ENCODE data around the gene RPLP1. TPM values are rescaled to one million over a fixed set of nuclear protein-coding genes. Genes with fewer than 3 reads are reported as not detected.

RPLP1 gene
- total RNA-seq = 1,000 to 10,000 TPM; 2,049 to 2,137 TPM

- ChIA-PET POLR2A (interaction anchor here (0.7 to 4.0 kb wide), 11 partner anchors 10 to 645 kb away, joined by 3 to 55 read pairs (median 5); partner anchors contain the start of genes KIF23 and TLE3), CTCF (interaction anchor here (0.9 to 4.5 kb wide), 5 partner anchors 9 to 39 kb away, joined by 3 to 31 read pairs (median 4); partner anchors contain the start of gene KIF23)
Observed at GRCh38 chr15:69452692-69453521, at the start of gene RPLP1. RPLP1 (plus strand) TSS chr15:69452818; CDS start chr15:69452949, 131 bp downstream.

DNA sequence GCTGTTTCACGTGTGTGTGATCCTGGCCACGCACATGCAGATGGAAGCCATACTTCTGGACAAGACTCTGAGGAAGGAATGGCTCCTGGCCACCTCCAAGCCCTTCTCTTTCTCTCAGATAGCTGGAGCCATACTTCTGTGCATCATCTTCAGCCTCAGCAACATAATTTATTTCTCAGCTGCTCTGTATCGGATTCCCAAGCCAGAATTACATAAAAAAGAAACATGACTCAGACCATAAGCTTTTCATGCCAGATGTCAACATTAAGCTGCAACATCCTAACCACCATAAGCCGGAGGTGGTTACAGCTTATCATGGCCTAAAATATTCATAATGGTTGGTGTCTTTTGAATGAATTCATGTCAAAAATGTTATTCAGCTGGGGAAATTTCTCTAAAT is 49.0 kb upstream of the RPLP1 start:
- ChIA-PET CTCF (no interaction called here), POLR2A (no interaction called here)

DNA sequence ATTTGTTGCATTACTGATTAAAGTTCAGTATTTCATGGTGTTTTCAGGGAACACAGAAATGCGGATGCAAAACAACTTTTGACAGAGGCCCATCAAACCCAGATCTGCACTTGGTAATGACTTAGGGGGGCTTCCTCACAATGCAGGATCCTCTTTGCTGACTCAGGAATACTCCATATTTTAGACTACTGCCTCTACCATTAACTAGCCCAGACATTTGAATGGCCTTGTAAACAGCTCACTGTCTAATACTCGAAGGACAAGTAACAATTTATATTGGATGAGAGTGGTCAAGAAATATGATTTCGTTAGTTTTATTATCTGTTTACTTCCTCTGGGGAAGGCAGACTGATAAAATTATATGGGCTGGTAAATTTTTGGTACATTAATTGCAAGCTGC is 47.5 kb upstream of the RPLP1 start:
- CTCF ChIA-PET = no interaction called here
- POLR2A ChIA-PET = no interaction called here

GRCh38 chr15:69407719-69408400 is 44.8 kb upstream of the RPLP1 start:
- ChIA-PET CTCF (no interaction called here), POLR2A (no interaction called here)

GRCh38 chr15:69408841-69409240 is 43.8 kb upstream of the RPLP1 start:
- POLR2A ChIA-PET = no interaction called here
- CTCF ChIA-PET = no interaction called here

GRCh38 chr15:69410248-69410874 is 42.3 kb upstream of the RPLP1 start:
- POLR2A ChIA-PET = no interaction called here
- CTCF ChIA-PET = no interaction called here

DNA sequence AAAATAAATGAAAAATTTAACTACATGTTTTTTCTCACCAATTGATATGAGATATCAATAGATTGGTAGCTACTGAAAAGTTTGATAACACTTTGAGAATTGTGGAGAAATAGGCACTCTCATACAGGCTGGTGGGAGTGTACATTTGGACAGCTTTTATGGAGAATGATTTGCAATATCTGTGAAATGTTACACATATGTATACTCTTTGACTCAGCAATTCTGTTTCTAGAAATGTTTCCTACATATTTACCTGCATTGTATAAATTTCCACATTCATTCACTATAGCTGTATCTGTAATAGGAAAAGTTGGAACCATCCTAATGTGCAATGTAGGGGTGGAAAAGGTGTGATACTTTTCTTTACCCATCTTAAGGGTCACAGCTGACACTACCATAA is 40.3 kb upstream of the RPLP1 start:
- ChIA-PET CTCF (interaction anchor here (1.0 kb wide), 1 partner anchor 51 kb away, joined by 3 read pairs; no protein-coding TSS in a partner anchor), POLR2A (interaction anchor here (0.5 to 1.1 kb wide), 2 partner anchors 31 to 40 kb away, joined by 4 to 8 read pairs; no protein-coding TSS in a partner anchor)

GRCh38 chr15:69412701-69413100 is 39.9 kb upstream of the RPLP1 start:
- ChIA-PET POLR2A (interaction anchor here (0.5 to 1.1 kb wide), 2 partner anchors 30 to 39 kb away, joined by 4 to 8 read pairs; no protein-coding TSS in a partner anchor), CTCF (interaction anchor here (1.0 kb wide), 1 partner anchor 50 kb away, joined by 3 read pairs; no protein-coding TSS in a partner anchor)

- CTCF ChIA-PET = interaction anchor here (0.6 to 0.9 kb wide), 2 partner anchors 39 to 53 kb away, joined by 3 read pairs; no protein-coding TSS in a partner anchor
- POLR2A ChIA-PET = interaction anchor here (0.6 to 1.6 kb wide), 4 partner anchors 14 to 49 kb away, joined by 3 to 6 read pairs (median 4); partner anchors contain the start of gene RPLP1
Observed at GRCh38 chr15:69413822-69414700, 38.6 kb upstream of the RPLP1 start, which contains the start of gene KIF23. KIF23 (plus strand) TSS chr15:69414349; CDS start chr15:69414466, 117 bp downstream.

- ChIA-PET CTCF (no interaction called here), POLR2A (interaction anchor here (0.6 to 1.6 kb wide), 4 partner anchors 13 to 48 kb away, joined by 3 to 6 read pairs (median 4); partner anchors contain the start of gene RPLP1)
Observed at GRCh38 chr15:69414701-69415167, 37.9 kb upstream of the RPLP1 start.

DNA sequence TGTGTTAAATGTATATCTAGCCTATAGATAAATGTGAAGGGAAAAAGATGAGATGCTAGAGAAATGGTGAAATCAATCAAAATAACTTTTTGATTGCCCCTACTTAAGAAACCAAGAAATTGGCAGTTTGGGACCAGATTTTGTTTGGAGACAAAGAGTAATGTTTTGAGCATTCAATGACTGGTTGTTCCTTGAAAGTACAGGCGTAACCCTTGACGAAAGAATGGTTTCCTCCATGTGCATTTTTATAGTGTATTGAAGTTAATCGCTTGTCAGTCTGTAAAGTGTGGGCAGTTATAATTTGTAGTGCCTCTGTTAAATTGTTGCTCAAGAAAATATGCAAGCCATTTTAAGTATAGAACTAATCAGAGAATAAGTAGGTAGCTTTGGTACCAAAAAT is 37.2 kb upstream of the RPLP1 start:
- CTCF ChIA-PET = no interaction called here
- POLR2A ChIA-PET = no interaction called here

DNA sequence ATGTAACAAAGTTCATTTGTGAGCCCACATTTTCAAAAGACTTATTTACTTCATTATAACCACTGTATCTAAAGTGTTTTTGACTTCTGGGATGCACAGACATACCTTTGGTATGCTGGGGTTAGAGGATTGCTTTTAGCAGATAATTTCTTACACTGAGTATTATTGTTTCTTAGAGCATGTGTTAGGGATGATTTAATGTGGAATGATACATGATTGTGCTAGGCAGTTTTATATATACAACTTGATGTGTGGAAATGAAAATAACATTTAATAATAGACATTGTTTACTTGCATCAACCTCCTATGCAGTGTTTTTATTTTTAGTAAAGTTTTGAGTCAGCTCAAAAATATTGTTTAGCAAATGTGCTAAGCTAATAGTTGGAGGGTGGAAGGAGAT is 35.0 kb upstream of the RPLP1 start:
- CTCF ChIA-PET = no interaction called here
- POLR2A ChIA-PET = interaction anchor here (1.4 kb wide), 1 partner anchor 36 kb away, joined by 5 read pairs; the partner anchor contains the start of gene RPLP1

DNA sequence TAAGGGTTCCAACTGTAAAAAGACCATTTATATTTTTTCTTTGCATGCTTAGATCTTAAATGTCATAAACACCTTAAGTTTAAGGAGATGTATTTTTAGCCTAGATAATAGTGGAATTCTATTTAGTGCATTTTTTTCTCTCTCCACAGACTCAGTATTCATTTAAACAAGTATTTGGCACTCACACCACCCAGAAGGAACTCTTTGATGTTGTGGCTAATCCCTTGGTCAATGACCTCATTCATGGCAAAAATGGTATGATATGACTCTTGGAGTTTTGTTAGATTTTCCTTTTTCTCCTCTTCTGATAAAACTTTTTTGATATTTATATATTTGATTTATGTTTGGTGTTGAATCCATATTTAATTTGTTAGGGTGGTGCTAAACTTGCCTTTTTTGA is 31.1 kb upstream of the RPLP1 start:
- POLR2A ChIA-PET = no interaction called here
- CTCF ChIA-PET = no interaction called here

DNA sequence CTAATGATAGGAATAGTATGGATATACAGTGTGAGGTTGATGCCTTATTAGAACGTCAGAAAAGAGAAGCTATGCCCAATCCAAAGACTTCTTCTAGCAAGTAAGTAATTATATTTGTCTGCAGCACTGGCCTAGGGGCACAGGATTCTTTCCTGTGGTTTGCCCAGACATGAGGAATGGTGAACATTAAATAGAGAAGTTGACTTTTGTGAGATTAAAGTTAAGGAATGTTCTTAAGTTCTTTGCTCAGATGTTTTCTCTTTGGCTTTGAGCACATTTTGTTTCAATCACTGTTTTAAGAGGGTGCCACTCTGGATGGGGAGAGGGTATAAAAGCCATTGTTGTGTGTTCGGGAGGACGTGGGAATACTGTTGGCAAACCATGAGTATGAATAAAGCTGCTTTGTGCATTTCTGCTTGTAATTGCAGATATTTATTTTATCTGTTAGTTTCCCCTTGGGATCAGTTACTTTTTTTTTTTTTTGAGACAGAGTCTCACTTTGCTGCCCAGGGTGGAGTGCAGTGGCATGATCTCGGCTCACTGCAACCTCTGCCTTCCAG is 30.2 kb upstream of the RPLP1 start:
- ChIA-PET CTCF (no interaction called here), POLR2A (no interaction called here)

DNA sequence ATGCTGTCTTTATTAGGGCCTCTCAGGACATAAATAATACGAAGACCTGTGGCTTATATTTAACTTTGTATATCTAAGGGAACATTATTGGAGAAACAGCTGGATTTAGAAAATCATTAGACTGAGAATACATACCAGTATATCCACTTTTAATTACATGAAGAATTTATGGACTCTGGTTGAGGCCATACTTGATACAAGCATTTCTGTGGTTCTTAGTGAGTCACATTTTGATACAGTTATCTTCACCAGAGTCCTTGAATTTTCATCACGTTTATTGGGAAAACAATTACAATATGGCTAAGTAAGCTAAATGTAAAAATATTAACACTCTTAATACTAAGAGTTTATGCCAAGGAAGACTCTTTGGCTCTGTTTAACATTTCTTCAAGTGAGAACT is 28.6 kb upstream of the RPLP1 start:
- CTCF ChIA-PET = no interaction called here

GRCh38 chr15:69424748-69425413 is 27.7 kb upstream of the RPLP1 start:
- ChIA-PET CTCF (no interaction called here), POLR2A (no interaction called here)

More for the DNA sequence above, 28.6 kb upstream of the RPLP1 start:
- POLR2A ChIA-PET = no interaction called here

DNA sequence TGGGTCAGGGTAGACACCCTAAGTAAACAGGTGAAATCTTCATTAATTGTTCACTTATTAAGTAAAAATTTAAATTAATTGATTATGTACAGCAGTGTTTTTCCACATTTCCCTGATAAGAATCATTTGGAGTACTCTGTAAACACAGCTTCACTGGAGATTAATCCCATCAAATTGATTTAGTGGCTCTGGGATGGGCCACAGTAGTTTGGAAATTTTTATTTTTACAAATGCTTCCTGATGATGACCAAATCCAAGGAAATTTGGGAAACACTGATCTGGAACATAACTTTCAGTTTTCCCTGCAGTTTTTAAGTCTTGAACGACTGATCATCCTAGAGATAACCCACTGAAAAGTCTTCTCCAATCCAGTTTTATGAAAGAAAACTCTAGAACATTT is 18.8 kb upstream of the RPLP1 start:
- POLR2A ChIA-PET = no interaction called here
- CTCF ChIA-PET = interaction anchor here (0.6 kb wide), 1 partner anchor 76 kb away, joined by 3 read pairs; no protein-coding TSS in a partner anchor

DNA sequence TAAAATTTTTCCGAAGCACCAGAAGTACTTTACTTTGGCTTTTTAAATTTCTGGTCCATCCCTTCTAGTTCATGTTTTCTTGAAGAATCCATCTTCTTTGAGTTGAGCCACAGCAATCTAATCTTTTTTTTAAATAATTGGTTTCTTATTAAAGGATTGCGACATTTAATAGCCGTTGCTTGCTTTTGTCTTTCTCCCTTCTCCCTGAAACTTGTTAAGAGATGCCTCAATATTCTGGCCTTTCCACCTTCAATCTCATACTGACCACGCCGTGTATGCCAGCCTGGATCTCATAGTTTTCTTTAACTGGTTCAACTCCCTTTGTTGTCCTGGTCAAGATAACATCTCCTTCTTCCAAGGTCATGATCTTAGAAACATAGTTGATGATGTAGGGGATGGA is 18.4 kb upstream of the RPLP1 start:
- ChIA-PET CTCF (interaction anchor here (0.6 kb wide), 1 partner anchor 76 kb away, joined by 3 read pairs; no protein-coding TSS in a partner anchor), POLR2A (interaction anchor here (1.3 kb wide), 1 partner anchor 18 kb away, joined by 4 read pairs; the partner anchor contains the start of gene RPLP1)

Data from activated CD8-positive, alpha-beta memory T cell treated with anti-CD3 and anti-CD28 coated beads for 36 hours (primary cell).